GM12892 (cell line): ENCODE results near the gene FCER1G.

Experiments
- POLR2A ChIP-seq: IDR thresholded peaks from 2 replicates; pipeline ENCODE4 v1.6.1; 2011; ENCODE audit warnings: low read depth, low read length, control low read depth
- POLR2AphosphoS5 ChIP-seq: IDR thresholded peaks from 2 replicates; pipeline ENCODE4 v1.6.1; 2011; ENCODE audit warnings: low read depth, low read length, control low read depth
- TAF1 ChIP-seq: IDR thresholded peaks from 2 replicates; pipeline ENCODE4 v1.6.1; 2011; ENCODE audit warnings: low read depth, mild to moderate bottlenecking, control low read depth, low read length, borderline replicate concordance

GRCh38 chr1:161193561-161194235 lies 21.4 kb upstream of the FCER1G start:
- TF ChIP-seq POLR2AphosphoS5 = no peak
- no peak for TF ChIP-seq POLR2A
- TF ChIP-seq TAF1 = no peak
